GM12874 (cell line): ENCODE data around the gene FAM193B.

Experiments used
- TF ChIP-seq, protein P1 (sequence below): IDR thresholded peaks from 2 replicates; pipeline ENCODE4 v1.5.1; 2011; ENCODE audit warnings: low read depth, mild to moderate bottlenecking, control low read depth, low read length, moderate library complexity; ENCODE audit not compliant: insufficient read depth

Gene FAM193B

DNA sequence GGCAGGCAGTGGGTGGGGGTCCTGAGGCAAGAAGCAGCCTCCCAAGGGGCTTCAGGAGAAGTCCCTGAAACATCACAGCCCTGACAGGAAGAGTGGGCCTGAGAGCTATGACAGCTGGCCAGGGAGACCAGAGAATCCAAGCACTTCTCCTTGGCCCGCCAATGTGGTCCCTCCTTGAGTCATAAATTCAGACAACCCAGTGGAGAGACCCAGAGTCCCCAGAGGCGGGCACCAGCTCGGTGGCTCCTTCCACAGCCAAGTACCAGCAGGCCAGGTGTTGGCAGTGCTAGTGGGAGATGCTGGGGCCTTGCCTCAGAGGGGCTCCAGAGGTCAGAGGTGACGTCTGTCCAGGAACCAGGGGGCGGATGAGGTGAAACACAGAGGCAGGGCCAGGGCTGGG, 43.2 kb downstream of the FAM193B start:
- TF ChIP-seq, protein P1, sequence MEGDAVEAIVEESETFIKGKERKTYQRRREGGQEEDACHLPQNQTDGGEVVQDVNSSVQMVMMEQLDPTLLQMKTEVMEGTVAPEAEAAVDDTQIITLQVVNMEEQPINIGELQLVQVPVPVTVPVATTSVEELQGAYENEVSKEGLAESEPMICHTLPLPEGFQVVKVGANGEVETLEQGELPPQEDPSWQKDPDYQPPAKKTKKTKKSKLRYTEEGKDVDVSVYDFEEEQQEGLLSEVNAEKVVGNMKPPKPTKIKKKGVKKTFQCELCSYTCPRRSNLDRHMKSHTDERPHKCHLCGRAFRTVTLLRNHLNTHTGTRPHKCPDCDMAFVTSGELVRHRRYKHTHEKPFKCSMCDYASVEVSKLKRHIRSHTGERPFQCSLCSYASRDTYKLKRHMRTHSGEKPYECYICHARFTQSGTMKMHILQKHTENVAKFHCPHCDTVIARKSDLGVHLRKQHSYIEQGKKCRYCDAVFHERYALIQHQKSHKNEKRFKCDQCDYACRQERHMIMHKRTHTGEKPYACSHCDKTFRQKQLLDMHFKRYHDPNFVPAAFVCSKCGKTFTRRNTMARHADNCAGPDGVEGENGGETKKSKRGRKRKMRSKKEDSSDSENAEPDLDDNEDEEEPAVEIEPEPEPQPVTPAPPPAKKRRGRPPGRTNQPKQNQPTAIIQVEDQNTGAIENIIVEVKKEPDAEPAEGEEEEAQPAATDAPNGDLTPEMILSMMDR, result no peak

DNA sequence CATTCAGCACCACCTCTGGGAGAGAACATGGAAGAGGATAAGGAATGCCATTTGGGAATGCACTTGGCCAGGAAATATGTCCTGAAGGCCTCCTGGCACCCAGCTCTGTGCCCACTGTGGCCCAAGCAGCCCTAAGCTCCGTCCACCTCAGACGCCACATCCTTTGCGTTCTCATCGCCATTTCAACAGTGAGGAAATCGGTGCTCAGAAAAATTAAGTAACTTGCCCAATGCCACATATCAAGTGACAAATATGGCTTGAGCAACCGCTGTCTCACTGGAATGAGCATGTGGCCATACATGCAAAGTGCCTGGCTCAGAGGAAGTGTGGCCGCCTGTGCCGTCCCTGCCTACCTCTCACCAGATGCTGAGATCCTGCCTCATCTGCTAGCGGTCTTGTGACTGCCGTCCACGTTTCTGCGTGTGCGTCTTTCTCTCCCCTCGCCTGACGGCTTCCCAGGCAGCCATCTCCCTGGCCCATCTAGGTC, 43.8 kb downstream of the FAM193B start:
- TF ChIP-seq, protein P1, result no peak

DNA sequence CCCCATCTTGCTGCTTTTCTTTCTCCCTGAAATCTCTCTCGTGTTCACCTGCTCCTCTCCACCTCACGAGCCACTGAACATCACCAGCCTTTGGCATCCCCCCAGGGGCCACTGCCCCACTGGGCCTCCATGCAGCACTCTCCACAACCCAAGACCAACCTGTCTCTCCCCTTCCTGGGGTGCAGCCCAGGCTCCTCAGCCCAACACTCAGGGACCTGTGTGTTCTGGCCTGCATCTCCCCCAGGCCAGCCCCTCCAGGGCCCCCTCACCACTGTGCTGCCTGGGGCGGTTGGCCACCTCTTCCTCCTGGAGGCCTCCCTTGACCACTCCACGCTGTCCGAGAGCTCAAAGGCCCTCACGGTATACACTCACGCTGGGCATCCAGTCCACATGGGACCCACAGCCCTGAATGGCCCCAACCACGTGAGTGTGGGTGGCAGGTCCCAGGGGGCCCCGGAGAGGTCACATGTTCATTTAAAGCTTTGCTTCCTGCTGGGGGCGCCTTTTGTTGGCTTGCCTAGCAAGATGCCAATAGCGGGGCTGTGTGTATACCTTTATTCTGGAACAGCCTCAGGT, 44.3 kb downstream of the FAM193B start:
- TF ChIP-seq, protein P1, result no peak

DNA sequence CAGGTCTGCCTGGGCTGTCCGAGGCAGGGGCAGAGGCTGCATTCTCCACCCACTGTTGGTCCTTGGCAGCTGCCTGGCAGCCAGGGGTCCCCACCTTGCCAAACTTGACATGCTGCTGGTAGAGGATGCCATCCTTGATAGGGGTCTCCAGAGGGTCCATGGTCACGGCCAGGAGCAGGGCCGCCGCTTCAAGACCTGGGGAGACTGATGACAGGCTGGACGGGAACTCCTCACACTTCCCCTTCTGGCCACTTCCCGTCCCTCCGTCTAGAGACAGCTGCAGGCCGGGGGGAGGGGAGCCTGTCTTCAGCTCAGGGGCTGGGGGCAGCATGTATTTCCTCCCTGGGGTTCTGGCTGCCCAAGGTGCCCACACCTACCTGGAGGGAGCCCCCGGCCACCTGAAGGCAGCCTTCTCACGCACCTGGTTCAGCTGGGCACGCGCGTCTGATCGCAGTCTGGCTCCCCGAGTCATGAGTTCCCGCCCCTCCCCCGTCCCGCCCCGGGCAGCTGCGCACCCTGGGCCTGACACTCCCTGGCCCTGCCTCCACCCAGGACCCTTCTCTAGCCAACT, 44.9 kb downstream of the FAM193B start, which contains the start of gene DOK3:
Gene DOK3, minus strand, starts transcription at position 446 of the 571 bp plus-strand sequence. Its CDS starts 286 bp downstream, at position 160.
- TF ChIP-seq, protein P1, result no peak

DNA sequence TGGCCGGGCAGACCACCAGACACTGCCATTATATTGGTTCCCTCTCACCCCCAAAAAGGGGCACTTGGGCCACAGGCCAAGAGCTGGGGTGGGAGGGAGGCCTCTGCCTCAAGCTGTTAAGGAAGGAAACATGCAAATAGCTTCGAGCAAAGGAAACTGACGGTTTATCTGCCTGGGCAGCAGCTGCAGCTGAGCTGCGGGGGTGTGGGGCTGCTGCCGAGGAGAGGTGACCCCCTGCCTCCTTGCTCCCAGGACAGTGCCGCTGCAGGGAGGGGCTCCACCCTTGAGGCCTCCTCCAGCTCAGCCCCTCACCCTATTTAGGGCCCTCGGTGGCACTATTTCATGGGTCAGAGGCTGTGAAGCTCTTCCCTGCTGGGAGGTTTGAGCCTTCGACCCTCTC, 45.5 kb downstream of the FAM193B start:
- TF ChIP-seq, protein P1, result no peak

DNA sequence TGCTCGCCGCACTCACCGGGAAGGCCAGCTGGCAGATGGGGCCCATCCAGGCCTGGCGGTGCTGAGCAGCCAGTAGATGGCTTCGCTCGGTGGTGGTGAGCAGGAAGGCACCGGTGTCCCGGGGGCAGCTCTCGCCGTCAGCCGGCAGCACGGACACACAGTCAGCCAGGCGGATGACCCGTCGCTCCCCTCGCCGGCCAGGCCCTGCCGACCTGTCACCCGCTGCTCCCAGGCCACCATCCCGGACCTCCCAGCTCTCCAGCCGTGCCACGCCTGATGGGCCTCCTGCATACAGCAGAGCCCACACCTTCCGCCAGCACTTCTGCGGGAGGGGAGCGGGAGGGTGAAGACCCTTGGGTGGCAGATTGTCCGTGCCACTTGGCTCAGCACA, 46.1 kb downstream of the FAM193B start:
- TF ChIP-seq, protein P1, result no peak

DNA sequence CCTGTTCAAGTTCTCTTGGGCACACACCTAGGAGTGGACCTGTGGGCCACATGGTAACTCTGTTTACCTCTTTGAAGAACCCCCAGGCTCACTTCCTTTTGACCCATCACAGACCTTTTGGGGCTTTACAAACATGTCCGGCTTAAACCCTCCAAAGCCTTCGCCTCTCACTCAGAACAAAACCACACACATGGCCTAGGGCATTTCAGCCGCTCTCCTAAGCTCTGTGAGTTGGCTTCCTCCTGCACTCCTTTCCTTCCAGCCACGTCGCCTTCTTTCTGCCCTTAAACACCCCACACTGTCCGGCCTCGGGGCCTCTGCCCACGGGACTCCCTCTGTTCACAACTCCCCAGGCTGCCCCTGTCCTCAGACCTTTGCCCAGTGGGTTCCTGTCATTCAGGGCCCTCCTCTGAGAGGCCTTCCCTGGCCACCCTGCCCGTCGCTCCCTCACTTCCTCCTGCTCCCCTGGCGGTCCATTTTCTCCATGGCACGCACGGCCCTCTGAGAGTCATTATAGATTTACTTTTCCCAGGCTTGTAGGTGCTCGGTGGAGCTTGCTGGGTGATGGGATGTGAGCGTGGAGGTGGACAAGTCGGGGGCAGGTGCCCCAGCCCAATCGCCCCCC, 46.7 kb downstream of the FAM193B start:
- TF ChIP-seq, protein P1, result peak; percentile 29; the same call in 1 of the 2 replicates
